ENCODE measurements around the gene ELAPOR1. TPM values are rescaled to one million over a fixed set of nuclear protein-coding genes. Genes with fewer than 3 reads are reported as not detected.

Gene ELAPOR1
- total RNA-seq, 4 donors from 2014 or later: 0.48 to 3.3 (median 0.74) TPM; not detected in 1

DNA sequence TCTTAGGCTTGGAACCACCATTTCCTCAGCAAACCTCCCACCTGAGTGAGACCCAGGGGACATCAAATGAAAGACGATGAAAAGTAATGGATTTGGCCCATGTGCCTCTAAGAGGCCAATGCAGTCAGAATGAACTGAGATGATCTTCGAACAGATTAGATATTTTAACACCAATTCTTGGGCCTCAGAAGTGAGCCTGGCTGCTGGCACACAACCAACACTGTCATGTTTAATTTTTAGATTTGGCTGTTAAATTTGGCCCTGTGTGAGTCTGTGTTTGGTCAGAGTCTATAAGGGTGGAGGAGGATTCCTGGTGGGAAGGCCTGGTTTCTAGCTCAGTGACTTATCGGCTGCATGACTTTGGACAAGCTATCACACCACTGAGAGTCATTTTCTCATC is 45.4 kb downstream of the ELAPOR1 start:
- TF ChIP-seq, protein P1, sequence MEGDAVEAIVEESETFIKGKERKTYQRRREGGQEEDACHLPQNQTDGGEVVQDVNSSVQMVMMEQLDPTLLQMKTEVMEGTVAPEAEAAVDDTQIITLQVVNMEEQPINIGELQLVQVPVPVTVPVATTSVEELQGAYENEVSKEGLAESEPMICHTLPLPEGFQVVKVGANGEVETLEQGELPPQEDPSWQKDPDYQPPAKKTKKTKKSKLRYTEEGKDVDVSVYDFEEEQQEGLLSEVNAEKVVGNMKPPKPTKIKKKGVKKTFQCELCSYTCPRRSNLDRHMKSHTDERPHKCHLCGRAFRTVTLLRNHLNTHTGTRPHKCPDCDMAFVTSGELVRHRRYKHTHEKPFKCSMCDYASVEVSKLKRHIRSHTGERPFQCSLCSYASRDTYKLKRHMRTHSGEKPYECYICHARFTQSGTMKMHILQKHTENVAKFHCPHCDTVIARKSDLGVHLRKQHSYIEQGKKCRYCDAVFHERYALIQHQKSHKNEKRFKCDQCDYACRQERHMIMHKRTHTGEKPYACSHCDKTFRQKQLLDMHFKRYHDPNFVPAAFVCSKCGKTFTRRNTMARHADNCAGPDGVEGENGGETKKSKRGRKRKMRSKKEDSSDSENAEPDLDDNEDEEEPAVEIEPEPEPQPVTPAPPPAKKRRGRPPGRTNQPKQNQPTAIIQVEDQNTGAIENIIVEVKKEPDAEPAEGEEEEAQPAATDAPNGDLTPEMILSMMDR (IDR thresholded peaks at IDR 0.05): no peak
- DNase-seq (ENCODE audit: low spot score): no peak
- no peak for ATAC-seq (ENCODE audit: low FRiP score)

DNA sequence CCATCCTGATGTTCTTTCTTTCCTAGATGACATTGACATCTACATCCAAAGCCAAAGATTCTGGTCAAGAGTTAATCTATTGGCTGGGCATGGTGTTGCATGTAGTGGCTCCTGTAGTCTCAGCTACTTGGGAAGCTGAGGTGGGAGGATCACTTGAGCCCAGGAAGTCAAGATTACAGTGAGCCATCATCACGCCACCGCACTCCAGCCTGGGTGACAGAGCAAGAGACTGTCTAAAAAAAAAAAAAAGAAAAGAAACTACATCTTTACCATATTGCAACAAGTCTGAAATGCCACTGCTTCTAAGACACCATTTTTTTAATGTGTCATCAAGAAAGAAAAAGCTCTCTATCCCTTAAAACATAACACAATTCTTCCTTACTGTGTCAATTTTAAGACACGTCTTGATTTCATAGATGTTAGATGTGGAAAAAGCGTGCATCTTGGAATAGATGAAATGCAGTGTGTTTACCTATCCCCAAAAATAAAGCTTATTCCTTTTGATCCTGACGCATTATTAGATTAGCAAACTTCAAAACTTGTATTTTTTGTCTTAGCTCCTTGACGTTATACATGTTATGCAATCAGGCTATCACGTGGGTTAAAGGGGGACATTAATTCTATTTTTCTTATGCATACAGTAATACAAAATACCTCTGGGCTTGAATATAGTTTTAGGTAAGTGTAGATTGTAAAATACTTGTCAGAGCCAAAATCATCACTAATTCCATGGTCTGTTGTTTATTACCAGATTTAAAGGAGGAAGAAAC is 46.3 kb downstream of the ELAPOR1 start:
- no peak for DNase-seq (ENCODE audit: low spot score)
- TF ChIP-seq, protein P1 (IDR thresholded peaks at IDR 0.05): no peak
- ATAC-seq (ENCODE audit: low FRiP score): no peak

DNA sequence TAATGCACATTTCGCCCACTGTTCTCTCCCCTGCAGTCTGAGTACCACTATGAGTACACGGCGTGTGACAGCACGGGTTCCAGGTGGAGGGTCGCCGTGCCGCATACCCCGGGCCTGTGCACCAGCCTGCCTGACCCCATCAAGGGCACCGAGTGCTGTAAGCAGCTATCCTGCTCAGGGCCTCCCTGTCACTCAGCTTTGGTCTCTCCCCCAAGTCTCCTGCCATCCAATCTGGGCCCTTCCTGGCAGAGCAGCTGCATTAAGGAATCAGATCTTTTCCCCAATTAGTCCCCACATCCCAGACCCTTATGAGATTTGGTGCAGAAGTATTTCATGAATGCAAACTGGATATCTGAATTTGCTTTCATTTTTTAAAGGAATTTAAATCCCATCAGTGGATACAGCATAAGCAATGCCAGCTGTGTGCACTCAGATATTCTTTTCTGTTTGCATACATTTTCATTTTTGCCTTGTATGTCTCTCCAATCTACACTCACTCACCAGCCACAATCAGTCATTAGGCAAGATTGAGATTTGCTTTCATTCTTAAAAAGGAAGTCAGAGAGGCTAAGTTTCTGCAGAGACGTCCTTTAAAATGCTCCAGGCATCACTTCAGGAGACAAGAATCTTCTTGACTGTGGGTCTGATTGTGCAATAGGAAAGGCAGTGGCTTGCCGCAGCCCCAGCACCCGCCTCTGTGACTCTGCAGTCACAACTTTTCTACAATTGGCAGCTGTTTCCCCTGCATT is 48.1 kb downstream of the ELAPOR1 start:
- ATAC-seq (ENCODE audit: low FRiP score) (no peak), DNase-seq (ENCODE audit: low spot score) (no peak)
- TF ChIP-seq, protein P1 (IDR thresholded peaks at IDR 0.05): no peak

GRCh38 chr1:109162626-109163025 is 48.7 kb downstream of the ELAPOR1 start:
- ATAC-seq (ENCODE audit: low FRiP score) (no peak), DNase-seq (ENCODE audit: low spot score) (no peak)
- TF ChIP-seq, protein P1 (IDR thresholded peaks at IDR 0.05): no peak

- TF ChIP-seq, protein P1 (IDR thresholded peaks at IDR 0.05): no peak
- ATAC-seq (ENCODE audit: low FRiP score): no peak
- no peak for DNase-seq (ENCODE audit: low spot score)
These were observed 49.6 kb downstream of the ELAPOR1 start for GRCh38 chr1:109163551-109163950.

Small RNA genes lying within 50 kb of the gene (small RNA-seq; reads per million reads assigned to genes)
- not detected for gene AL356488.2

Other genes starting within 250 kb of the ELAPOR1 start
- gene GPSM2, start 237.1 kb upstream of the ELAPOR1 start, total RNA-seq: 10 to 100 TPM in 2 of 4 donors, 1 to 10 TPM in 2; 4.0 to 24.4 (median 8.7) TPM
- 10 to 100 TPM; 19.2 to 30.6 (median 26.7) TPM for gene CLCC1, start 150.6 kb upstream of the ELAPOR1 start, total RNA-seq
- 10 to 100 TPM; 12.0 to 20.8 (median 12.6) TPM for gene WDR47, start 72.0 kb upstream of the ELAPOR1 start, total RNA-seq
- 10 to 100 TPM; 24.3 to 65.3 (median 31.5) TPM for gene TAF13, start 38.1 kb upstream of the ELAPOR1 start, total RNA-seq
- gene TMEM167B, start 23.4 kb upstream of the ELAPOR1 start, total RNA-seq: 10 to 100 TPM; 22.2 to 29.2 (median 24.8) TPM
- 100 to 1,000 TPM; 109 to 151 (median 132) TPM for gene SARS1, start 99.8 kb downstream of the ELAPOR1 start, total RNA-seq
- 1 to 10 TPM; 1.6 to 2.6 (median 1.9) TPM for gene CELSR2, start 135.4 kb downstream of the ELAPOR1 start, total RNA-seq
- gene PSRC1, start 169.0 kb downstream of the ELAPOR1 start, total RNA-seq: 1 to 10 TPM; 1.7 to 8.7 (median 2.1) TPM
- not detected for gene MYBPHL, start 192.9 kb downstream of the ELAPOR1 start, total RNA-seq

All from omental fat pad (tissue), 4 donors.